Left hindlimb (tissue), 1 donor: ENCODE measurements around the gene CTNNA2.
"Not testable (repeated sequence)": the region's sequence is repeated elsewhere in the genome, so short reads cannot be mapped to it uniquely, and the experiment has no call there.

Experiments
- DNase-seq: peaks from one replicate; pipeline ENCODE4 v3.0.0-alpha.2; 2018

Gene CTNNA2

DNA sequence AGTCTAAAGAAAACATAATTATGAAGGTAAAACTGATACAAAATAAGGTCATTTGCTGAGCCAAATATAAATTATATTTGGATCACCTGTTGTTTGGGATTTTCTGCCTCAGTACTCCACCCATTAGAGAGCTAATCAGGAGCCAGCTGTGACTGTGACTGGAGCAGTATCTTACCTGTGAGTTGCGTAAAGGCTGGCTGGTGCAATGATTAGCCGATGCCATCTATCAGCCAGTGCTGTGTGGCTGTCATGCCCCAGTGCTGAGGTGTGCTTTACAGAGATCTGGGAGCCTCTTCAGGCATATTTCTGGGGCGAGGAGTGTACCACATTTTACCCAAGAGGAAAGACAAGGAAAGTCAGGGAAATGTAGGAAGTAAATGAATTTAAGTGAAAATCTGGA is 599.9 kb downstream of the CTNNA2 start:
- DNase-seq: no peak

GRCh38 chr2:80113399-80113798 is 600.5 kb downstream of the CTNNA2 start:
- DNase-seq: no peak

DNA sequence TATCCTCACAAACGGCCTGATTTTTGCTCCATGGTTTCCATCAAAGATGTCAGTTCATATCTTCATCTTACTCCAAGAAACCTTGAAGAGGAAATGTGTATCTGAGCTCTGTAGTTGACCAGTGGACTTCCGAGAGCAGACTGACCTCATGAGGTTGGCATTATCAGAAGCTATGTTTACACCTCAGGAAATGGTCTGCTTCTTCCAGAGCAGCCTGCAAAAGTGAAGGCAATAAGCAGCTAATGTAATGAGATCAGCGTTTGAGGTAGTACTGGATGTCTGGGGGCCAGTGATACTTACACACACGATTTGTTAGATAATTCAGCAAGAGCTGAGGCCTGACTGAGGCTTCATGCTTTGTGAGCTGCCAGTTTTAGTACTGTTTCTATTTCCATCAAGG is 602.0 kb downstream of the CTNNA2 start:
- DNase-seq: no peak

DNA sequence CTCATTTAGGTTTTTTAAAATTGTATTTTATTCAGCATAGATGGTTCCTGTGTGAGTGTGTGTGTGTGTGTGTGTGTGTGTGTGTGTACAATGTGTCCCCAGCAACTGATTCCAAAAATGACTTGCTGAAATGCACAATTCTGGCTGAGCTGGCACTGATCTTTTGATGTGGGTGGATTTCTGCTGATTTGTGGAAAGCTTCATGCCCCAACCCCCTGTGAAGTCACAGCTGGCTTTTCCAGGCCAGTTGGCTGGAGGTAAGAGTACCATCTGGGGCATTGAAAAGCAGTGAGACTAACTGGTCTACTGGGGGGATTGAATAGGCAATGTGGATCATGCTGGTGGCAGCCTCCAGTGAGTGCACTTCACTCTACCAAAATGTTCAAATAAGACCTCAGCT is 604.5 kb downstream of the CTNNA2 start:
- DNase-seq: no peak

DNA sequence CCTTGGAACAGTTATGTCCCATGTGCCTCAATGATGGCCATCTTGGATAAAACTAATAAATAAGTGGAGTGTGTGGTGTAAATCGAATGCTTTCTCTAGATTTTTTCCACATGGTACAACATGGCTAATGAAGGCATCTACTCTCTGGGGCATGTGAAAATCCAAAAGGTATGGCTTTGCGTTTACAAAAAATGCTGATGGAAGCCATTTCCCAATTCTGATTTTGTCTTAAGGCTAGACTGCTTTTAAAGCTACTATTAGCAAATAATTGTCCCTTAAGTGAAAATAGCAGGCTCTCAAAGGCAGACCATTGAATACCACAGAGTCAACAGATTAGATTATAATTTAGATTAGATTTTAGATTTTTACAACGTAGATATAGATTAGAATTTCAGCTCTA is 608.0 kb downstream of the CTNNA2 start:
- DNase-seq: no peak

DNA sequence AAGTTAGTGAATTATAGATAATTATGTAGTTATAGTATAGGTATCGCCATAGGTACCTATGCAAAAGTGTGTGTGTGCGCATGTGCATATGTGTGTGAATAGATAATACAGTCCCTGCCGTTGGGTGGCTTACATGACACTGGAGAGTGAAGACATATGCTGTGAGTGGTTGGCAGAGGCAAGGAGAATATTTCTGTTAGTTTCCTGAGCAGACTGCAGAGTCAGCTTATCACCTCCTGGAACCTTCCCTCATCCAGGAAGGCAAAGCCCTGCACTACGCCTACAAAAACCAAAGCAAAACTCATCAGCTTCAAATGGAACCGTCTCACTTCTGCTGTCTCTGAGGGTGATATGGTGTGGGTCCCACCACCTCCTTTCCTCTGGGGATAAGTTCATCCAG is 609.8 kb downstream of the CTNNA2 start:
- no peak for DNase-seq

DNA sequence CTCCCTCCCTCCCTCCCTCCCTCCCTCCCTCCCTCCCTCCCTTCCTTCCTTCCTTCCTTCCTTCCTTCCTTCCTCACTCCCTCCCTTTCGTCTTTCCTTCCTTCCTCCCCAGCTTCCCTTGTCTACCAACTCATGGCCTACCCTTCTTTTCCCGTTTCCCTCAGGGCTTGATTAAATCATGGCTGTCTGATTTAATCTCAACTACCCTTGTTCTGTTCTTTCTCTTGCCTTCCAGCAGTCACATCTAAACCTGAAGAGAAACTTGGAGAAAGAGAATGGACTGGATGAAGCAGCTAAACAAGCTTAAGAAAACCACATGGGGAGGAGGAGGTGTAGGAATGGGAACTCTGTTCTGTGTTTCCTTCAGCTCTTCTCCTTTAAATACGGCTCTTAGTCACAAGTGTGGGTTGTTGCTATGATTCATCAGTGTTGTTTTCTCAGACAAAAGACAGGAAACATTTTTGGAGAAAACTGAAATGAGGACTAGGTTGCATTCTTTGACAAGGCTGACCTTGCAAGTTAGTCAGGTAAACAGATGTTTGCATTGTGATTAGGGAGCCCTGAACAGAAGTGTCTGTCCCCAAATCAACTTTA is 613.8 kb downstream of the CTNNA2 start:
- DNase-seq: no peak

- no peak for DNase-seq
Observed at GRCh38 chr2:80128080-80128479, 615.2 kb downstream of the CTNNA2 start.

DNA sequence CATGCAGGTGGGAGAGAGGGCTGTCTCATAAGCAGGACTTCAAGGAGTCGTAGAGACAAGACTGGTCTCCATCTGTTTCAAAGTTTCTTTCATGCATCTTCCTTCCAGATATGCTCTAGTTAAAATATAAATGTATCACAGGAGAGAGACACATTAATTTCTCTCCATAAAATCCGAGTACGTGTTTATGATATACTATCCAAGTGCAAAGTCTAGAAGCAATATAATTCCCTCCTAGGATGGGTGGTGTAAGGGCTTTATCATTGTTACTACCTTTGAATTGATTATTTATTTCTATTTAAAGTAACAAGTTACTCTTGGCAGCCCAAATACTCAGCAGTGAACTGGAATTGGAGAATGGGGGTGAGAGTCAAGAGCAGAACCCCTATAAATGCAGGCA is 619.4 kb downstream of the CTNNA2 start:
- DNase-seq: no peak

DNA sequence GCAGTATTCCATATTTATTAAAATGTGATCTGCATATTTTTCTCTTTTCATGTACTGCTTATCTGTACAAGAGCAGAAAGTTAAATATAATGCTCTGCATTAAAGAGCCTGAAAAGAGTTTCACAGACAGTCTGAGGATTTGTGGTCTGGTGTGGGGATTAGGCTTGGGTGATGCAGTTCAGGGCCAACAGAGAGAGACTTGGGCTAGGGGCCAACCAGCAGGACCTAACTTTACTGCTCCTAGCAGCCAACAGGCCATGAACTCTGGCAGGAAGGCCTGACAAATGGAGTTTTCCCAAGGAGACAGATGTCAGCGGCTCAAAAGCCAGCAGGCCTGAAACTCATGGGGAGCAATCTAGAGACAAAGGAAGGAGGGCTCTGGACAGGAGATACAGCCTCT is 622.1 kb downstream of the CTNNA2 start:
- no peak for DNase-seq

- DNase-seq: no peak
Observed at GRCh38 chr2:80136338-80136737, 623.5 kb downstream of the CTNNA2 start.

DNA sequence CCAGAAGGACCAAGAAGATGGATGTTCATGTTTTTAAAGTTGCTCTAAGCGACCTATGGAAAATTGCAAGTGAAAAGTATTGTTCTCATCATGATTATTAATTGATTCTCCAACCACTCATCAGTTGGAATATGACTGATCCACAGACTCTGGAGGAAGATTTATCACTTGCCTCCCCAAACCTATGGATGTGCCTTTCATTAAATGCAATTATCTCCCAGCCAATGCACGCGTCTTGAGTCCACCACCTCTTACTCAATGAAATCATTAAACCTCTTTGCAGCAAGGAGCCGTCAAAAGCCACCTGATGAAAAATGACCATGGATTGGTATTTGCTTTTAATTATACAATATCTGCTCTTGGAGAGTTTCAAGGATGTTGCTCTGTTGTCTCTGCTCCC is 626.1 kb downstream of the CTNNA2 start:
- DNase-seq: no peak

GRCh38 chr2:80141007-80141726 is 628.3 kb downstream of the CTNNA2 start:
- no peak for DNase-seq

GRCh38 chr2:80145499-80145898 is 632.6 kb downstream of the CTNNA2 start:
- DNase-seq: no peak

- not testable (repeated sequence) for DNase-seq
Observed at GRCh38 chr2:80146757-80147156, 633.9 kb downstream of the CTNNA2 start.

DNA sequence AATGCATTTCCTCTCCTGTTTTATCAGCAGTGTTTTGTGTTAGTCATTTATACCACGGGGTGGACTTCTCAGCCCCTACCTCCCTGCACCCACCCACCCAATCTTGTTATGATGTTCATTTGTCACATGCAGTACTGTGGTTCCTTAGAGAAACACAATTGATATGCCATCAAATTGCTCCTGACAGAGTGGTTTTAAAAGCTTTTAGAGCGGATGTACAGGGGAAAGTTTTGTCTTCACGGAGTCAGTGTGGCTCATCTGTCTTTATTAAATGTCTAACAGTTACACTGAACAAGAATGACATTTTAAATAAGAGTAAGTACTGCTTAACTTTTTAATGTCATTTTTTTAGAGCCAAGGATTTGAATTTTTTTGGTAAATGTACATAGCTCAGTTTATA is 634.8 kb downstream of the CTNNA2 start:
- no peak for DNase-seq

DNA sequence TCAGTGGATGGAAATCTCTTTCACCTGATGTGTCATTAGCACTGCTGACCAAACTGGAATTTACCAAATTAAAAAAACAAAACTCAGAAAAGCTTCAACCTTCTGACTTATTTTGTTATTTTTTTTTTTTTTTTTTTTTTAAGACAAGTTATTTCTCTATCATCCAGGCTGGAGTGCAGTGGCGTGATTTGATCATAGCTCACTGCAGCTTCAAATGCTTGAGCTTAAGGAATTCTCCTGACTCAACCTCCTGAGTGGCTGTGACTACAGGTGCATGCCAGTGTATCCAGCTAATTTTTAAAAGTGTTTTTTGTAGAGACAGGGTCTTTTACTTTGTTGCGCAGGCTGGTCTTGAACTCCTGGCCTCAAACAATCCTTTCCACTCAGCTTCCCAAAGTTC is 636.1 kb downstream of the CTNNA2 start:
- no peak for DNase-seq

GRCh38 chr2:80149991-80150390 is 637.1 kb downstream of the CTNNA2 start:
- no peak for DNase-seq

GRCh38 chr2:80151248-80151647 is 638.4 kb downstream of the CTNNA2 start:
- DNase-seq: no peak

GRCh38 chr2:80151651-80152050 is 638.8 kb downstream of the CTNNA2 start:
- no peak for DNase-seq

DNA sequence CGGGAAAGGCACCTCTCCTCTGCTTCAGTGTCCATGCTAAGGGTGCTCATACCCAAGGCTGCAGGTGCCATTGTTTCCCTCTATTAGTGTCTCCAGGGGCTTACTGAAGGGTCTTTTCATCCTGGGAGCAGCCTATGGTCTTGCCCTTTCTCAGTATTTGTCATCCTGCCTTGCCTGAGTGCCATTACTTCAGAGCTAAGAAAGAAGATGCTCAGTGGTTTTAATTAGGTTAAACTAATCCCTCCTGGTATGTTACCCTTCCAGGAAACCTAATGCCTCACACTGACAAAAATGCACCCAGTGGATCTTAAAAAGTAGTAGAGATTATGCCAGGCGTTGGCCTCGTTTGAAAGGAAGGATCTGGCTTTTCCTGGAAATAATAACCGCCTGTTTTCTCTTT is 640.3 kb downstream of the CTNNA2 start:
- DNase-seq: no peak

DNA sequence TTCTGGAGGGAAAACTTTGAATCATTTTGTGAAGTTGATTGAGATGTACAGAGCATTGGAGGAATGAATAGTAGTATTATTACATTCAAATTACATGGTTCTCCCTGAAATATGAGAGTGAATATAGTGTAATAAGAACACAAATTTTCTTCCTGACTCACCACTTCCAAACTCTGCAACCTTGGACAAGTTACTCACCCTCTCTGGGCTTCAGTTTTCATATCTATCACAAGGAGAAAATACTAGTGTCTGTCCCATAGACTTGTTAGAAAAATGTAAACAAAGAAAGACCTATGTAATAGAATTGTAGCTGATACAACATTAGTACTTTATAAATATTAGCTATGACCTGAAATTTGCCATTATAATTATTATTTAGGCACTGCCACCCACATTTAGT is 640.9 kb downstream of the CTNNA2 start:
- DNase-seq: no peak

DNA sequence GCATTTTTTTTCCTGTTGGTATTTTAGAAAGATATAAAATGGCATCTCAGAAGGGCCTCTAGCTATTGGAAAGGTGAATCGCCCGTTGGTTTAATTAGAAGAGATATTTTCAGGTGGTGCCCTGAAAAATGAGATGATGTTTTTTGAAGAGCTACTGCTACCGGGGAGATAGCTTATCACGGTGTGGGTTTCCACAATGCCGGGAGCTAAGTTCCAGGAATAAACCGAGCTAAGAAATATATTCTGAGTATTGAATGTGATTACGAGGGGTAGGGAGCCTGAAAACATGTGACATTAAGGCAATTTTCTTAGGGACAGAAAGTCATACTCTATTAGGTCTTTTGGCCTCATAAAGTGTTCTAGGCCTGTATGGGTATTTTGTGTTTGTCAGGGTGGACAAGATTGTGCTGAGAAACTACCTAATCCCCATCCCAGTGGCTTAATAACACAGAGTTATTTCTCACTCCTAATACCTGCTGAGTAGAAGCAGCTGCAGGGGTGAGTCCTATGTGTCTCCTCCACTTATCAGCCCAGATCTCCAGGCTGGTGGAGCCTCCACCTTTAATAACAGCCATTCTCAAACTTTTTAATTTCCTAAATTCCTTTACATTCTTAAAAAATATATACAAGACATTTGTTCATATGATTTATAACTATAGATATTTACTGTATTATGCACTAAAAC is 641.5 kb downstream of the CTNNA2 start:
- no peak for DNase-seq

DNA sequence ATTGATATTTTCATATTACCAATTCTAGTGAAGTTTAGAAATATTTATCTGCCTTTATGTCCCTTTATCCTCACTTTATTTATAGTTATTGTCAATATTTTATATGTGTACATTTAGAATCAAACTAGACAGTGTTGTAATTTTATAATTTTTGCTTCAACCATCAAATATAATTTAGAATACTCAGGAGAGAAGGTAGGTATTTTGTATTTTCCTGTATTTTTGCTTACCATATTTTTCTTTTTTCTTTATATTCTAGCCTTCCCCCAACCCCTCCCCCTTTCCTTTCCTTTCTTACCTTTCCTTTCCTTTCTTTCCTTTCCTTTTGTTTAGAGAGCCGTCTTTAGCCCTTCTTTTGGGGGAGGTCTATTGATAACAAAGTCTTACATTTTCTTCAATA is 651.5 kb downstream of the CTNNA2 start:
- DNase-seq: no peak
